Ovary (tissue), 3 donors: Measurements from ENCODE around the gene NOP58.

Experiments used
- CTCF ChIP-seq, 3 donors: fragments of 450-650 bp in 2 of 3; fragments of 200-600 bp in 1 of 3; IDR thresholded peaks; one replicate each; pipeline versions ENCODE4 v1.5.1 to v1.8.0; 2016 to 2022; ENCODE audit warnings: antibody characterized with exemption in 3 of 3, mild to moderate bottlenecking in 1 of 3
- POLR2A ChIP-seq: fragments of 450-650 bp; IDR thresholded peaks from one replicate; pipeline ENCODE4 v1.6.1; 2017; ENCODE audit warnings: antibody characterized with exemption, mild to moderate bottlenecking, moderate library complexity
- donor health status: DM: no; HTN: no; CAD: no.

- TF ChIP-seq POLR2A (no peak), CTCF (IDR thresholded peaks at IDR 0.05) (no peak)
These were observed 15.9 kb upstream of the NOP58 start for GRCh38 chr2:202249521-202250253.
